HepG2 (cell line): ENCODE data around the gene FMOD. TPM values are rescaled to one million over a fixed set of nuclear protein-coding genes. Genes with fewer than 3 reads are reported as not detected.

Experiments used
- FOXJ3 ChIP-seq: sonication (generic); formaldehyde crosslinking; IDR thresholded peaks from 2 replicates; pipeline ENCODE4 v1.4.0; 2020; ENCODE audit warnings: missing genetic modification reagents, mild to moderate bottlenecking, borderline replicate concordance
- MYPOP ChIP-seq: sonication (generic); formaldehyde crosslinking; IDR thresholded peaks from 2 replicates; pipeline ENCODE4 v1.8.1; 2023; ENCODE audit warnings: mild to moderate bottlenecking, moderate library complexity, missing genetic modification reagents
- ZBTB40 ChIP-seq, 2 experiments: fragments of 450-650 bp in 1 of 2; sonication (generic) in 1 of 2; formaldehyde crosslinking in 1 of 2; IDR thresholded peaks; 2 replicates each; pipeline versions ENCODE4 v1.6.1 to v1.8.0; 2016 to 2022; ENCODE audit warnings: antibody characterized with exemption in 1 of 2, mild to moderate bottlenecking in 1 of 2, missing genetic modification reagents in 1 of 2
- polyA plus RNA-seq, 8 experiments: library from polyadenylated mRNA; depleted of rRNA in 3 of 8; stranded (reverse) in 7 of 8; unstranded in 1 of 8; fragments of >200 nt; fragmentation: Illumina TruSeq in 4 of 8; extraction: Trizol in 4 of 8; gene quantifications; 2 replicates each; pipeline versions ENCODE4 v1.2.1 to v1.2.3, GENCODE V29; 2011 to 2016; ENCODE audit warnings: low read depth in 4 of 8, missing spikeins in 1 of 8, mixed read lengths in 1 of 8; ENCODE audit not compliant: insufficient read depth in 1 of 8
- total RNA-seq, 5 experiments: library from RNA; depleted of rRNA; stranded (reverse); fragments of >200 nt; fragmentation: Illumina TruSeq; extraction: Trizol; gene quantifications; 2 replicates each; pipeline ENCODE4 v1.2.3, GENCODE V29; 2016; ENCODE audit warnings: low read depth in 1 of 5

Gene FMOD
- total and polyA plus RNA-seq, 2 of the 13 experiments (the other 11 are each of a cell fraction or from before 2014, with no cell fraction given): 0.08 TPM; not detected in 1

GRCh38 chr1:203353486-203353885 lies 2.6 kb upstream of the FMOD start (continued):
- no peak for TF ChIP-seq ZBTB40 (IDR thresholded peaks at IDR 0.05)
- no peak for TF ChIP-seq ZBTB40 (CRISPR knock-in tag; IDR thresholded peaks at IDR 0.05)
- no peak for TF ChIP-seq FOXJ3 (CRISPR knock-in tag)
- no peak for TF ChIP-seq MYPOP
